Measurements from ENCODE around the gene FUT8. TPM values are rescaled to one million over a fixed set of nuclear protein-coding genes. Genes with fewer than 3 reads are reported as not detected.
"Not testable (repeated sequence)": the region's sequence is repeated elsewhere in the genome, so short reads cannot be mapped to it uniquely, and the experiment has no call there.

Gene FUT8
- total RNA-seq, 4 donors from 2014 or later: 6.5 to 11.3 (median 9.3) TPM

GRCh38 chr14:65422088-65422834, 9.7 kb downstream of the FUT8 start:
- in situ Hi-C loops (cut with MboI; ENCODE audit: low sequenced_read_pairs in 4 of 4) (loop anchor here in 2 of 4 donors (10.0 to 25.0 kb wide), 2 partner anchors 403 to 540 kb away; no protein-coding TSS in a partner anchor), intact Hi-C loops (cut with DNase I; ENCODE audit: low total_unique reads) (no loop called here)
- ATAC-seq: no peak
- no peaks in the 10 kb centered on the region for H3K9me3 ChIP-seq
- no peak overlapping the region for H3K4me3 ChIP-seq
- no peak overlapping the region for H3K27ac ChIP-seq
- no peak for DNase-seq
- no peaks in the 10 kb centered on the region for H3K4me1 ChIP-seq
- no peaks in the 10 kb centered on the region for H3K27me3 ChIP-seq
- TF ChIP-seq CTCF (IDR thresholded peaks at IDR 0.05 in 4 of 5, conservative IDR thresholded peaks at IDR 0.05 in 1 of 5): no peak
- TF ChIP-seq POLR2A (IDR thresholded peaks at IDR 0.05): no peak
- H3K36me3 ChIP-seq: no peaks in the 10 kb centered on the region

GRCh38 chr14:65423982-65424381, 11.5 kb downstream of the FUT8 start:
- H3K36me3 ChIP-seq: no peaks in the 10 kb centered on the region

GRCh38 chr14:65424531-65424930, 12.0 kb downstream of the FUT8 start:
- in situ Hi-C loops (cut with MboI; ENCODE audit: low sequenced_read_pairs in 4 of 4): loop anchor here in 2 of 4 donors (10.0 to 25.0 kb wide), 2 partner anchors 400 to 538 kb away; no protein-coding TSS in a partner anchor

More at GRCh38 chr14:65423982-65424381, 11.5 kb downstream of the FUT8 start:
- H3K4me1 ChIP-seq: no peaks in the 10 kb centered on the region
- in situ Hi-C loops (cut with MboI; ENCODE audit: low sequenced_read_pairs in 4 of 4) (loop anchor here in 2 of 4 donors (10.0 to 25.0 kb wide), 2 partner anchors 401 to 538 kb away; no protein-coding TSS in a partner anchor), intact Hi-C loops (cut with DNase I; ENCODE audit: low total_unique reads) (no loop called here)
- DNase-seq (no peak), ATAC-seq (no peak)
- H3K9me3 ChIP-seq: no peaks in the 10 kb centered on the region
- no peak overlapping the region for H3K4me3 ChIP-seq
- H3K27ac ChIP-seq: no peak overlapping the region
- TF ChIP-seq POLR2A (IDR thresholded peaks at IDR 0.05) (no peak), CTCF (IDR thresholded peaks at IDR 0.05 in 4 of 5, conservative IDR thresholded peaks at IDR 0.05 in 1 of 5) (no peak)
- no peaks in the 10 kb centered on the region for H3K27me3 ChIP-seq

GRCh38 chr14:65425885-65426284, 13.4 kb downstream of the FUT8 start:
- intact Hi-C loops (cut with DNase I; ENCODE audit: low total_unique reads) (no loop called here), in situ Hi-C loops (cut with MboI; ENCODE audit: low sequenced_read_pairs in 4 of 4) (loop anchor here in 1 of 4 donors (10.0 kb wide), 1 partner anchor 399 kb away; no protein-coding TSS in a partner anchor)
- Histone ChIP-seq H3K36me3 (no peaks in the 10 kb centered on the region), H3K27me3 (no peaks in the 10 kb centered on the region), H3K4me1 (no peaks in the 10 kb centered on the region), H3K9me3 (no peaks in the 10 kb centered on the region), H3K4me3 (no peak overlapping the region), H3K27ac (no peak overlapping the region)
- ATAC-seq (no peak), DNase-seq (no peak)
- TF ChIP-seq POLR2A (IDR thresholded peaks at IDR 0.05) (no peak), CTCF (IDR thresholded peaks at IDR 0.05 in 4 of 5, conservative IDR thresholded peaks at IDR 0.05 in 1 of 5) (no peak)

More at GRCh38 chr14:65424531-65424930, 12.0 kb downstream of the FUT8 start:
- DNase-seq (no peak), ATAC-seq (no peak)
- Histone ChIP-seq H3K27ac (no peak overlapping the region), H3K4me1 (no peaks in the 10 kb centered on the region), H3K4me3 (no peak overlapping the region), H3K27me3 (no peaks in the 10 kb centered on the region), H3K9me3 (no peaks in the 10 kb centered on the region), H3K36me3 (no peaks in the 10 kb centered on the region)
- no peak for TF ChIP-seq CTCF (IDR thresholded peaks at IDR 0.05 in 4 of 5, conservative IDR thresholded peaks at IDR 0.05 in 1 of 5)
- TF ChIP-seq POLR2A (IDR thresholded peaks at IDR 0.05): no peak
- intact Hi-C loops (cut with DNase I; ENCODE audit: low total_unique reads): no loop called here

GRCh38 chr14:65426902-65427301, 14.4 kb downstream of the FUT8 start:
- ATAC-seq; DNase-seq; H3K9me3 ChIP-seq; H3K27ac ChIP-seq; H3K4me3 ChIP-seq; H3K27me3 ChIP-seq; H3K36me3 ChIP-seq; H3K4me1 ChIP-seq; intact Hi-C loops (cut with DNase I; ENCODE audit: low total_unique reads): not testable (repeated sequence)
- in situ Hi-C loops (cut with MboI; ENCODE audit: low sequenced_read_pairs in 4 of 4): loop anchor here in 1 of 4 donors (10.0 kb wide), 1 partner anchor 398 kb away; no protein-coding TSS in a partner anchor

Measured in gastrocnemius medialis (tissue), 4 donors.